Stimulated activated effector memory CD8-positive, alpha-beta T cell treated with anti-CD3 and anti-CD28 coated beads, Interleukin-12 subunit alpha, Interleukin-12 subunit beta, amount 100 ng/mL, for 72 hours (primary cell): ENCODE data around the gene MTRF1L.
"Not testable (repeated sequence)": the region's sequence is repeated elsewhere in the genome, so short reads cannot be mapped to it uniquely, and the experiment has no call there.

Source experiments
- ATAC-seq: fragments of 150-1000 bp; cut with Tn5 transposase; 2 replicates; pipeline ENCODE4 v1.10.0; 2021
- DNase-seq, 2 donors: peaks; one replicate each; pipeline ENCODE4 v3.0.0; 2021 to 2022; ENCODE audit warnings: low spot score in 2 of 2
- H3K27ac Mint-ChIP-seq: one replicate; pipeline ENCODE4 v1.8.0; 2022; ENCODE audit warnings: mild to moderate bottlenecking, mixed read lengths
- H3K36me3 Mint-ChIP-seq: one replicate; pipeline ENCODE4 v1.8.0; 2022; ENCODE audit warnings: mild to moderate bottlenecking, mixed read lengths
- H3K4me1 Mint-ChIP-seq: one replicate; pipeline ENCODE4 v1.8.0; 2022; ENCODE audit warnings: mixed read lengths
- H3K4me3 Mint-ChIP-seq: one replicate; pipeline ENCODE4 v1.8.0; 2022; ENCODE audit warnings: mild to moderate bottlenecking, mixed read lengths
- H3K9me3 Mint-ChIP-seq: one replicate; pipeline ENCODE4 v1.8.0; 2022; ENCODE audit warnings: mixed read lengths

MTRF1L gene

GRCh38 chr6:152966168-152966894 is 36.2 kb downstream of the MTRF1L start:
- not testable (repeated sequence) for H3K9me3 Mint-ChIP-seq, H3K4me1 Mint-ChIP-seq, H3K4me3 Mint-ChIP-seq, ATAC-seq, H3K27ac Mint-ChIP-seq, DNase-seq
- H3K36me3 Mint-ChIP-seq, result peaks cover 21% of the 10 kb centered on the region

- Mint-ChIP-seq H3K4me3 (no peak overlapping the region), H3K9me3 (no peaks in the 10 kb centered on the region), H3K27ac (no peak overlapping the region), H3K36me3 (no peaks in the 10 kb centered on the region), H3K4me1 (no peaks in the 10 kb centered on the region)
- ATAC-seq (no peak), DNase-seq (no peak)
These were observed 43.2 kb downstream of the MTRF1L start for GRCh38 chr6:152959333-152959732.

- Mint-ChIP-seq H3K4me3 (no peak overlapping the region), H3K9me3 (no peaks in the 10 kb centered on the region), H3K27ac (no peak overlapping the region), H3K36me3 (no peaks in the 10 kb centered on the region), H3K4me1 (no peaks in the 10 kb centered on the region)
- DNase-seq (no peak), ATAC-seq (no peak)
These were observed 44.7 kb downstream of the MTRF1L start for GRCh38 chr6:152957796-152958195.

- Mint-ChIP-seq H3K4me1 (no peaks in the 10 kb centered on the region), H3K4me3 (no peak overlapping the region)
- no peak for ATAC-seq
These were observed 48.1 kb downstream of the MTRF1L start for GRCh38 chr6:152954443-152954842.

GRCh38 chr6:152952866-152953509 is 49.5 kb downstream of the MTRF1L start:
- H3K27ac Mint-ChIP-seq, result no peak overlapping the region
- H3K9me3 Mint-ChIP-seq, result no peaks in the 10 kb centered on the region
- DNase-seq, result no peak

More at GRCh38 chr6:152954443-152954842, 48.1 kb downstream of the MTRF1L start:
- no peak for DNase-seq
- Mint-ChIP-seq H3K36me3 (no peaks in the 10 kb centered on the region), H3K9me3 (no peaks in the 10 kb centered on the region), H3K27ac (no peak overlapping the region)

GRCh38 chr6:152952045-152952444 is 50.5 kb downstream of the MTRF1L start:
- Mint-ChIP-seq H3K4me1 (peaks cover 8% of the 10 kb centered on the region), H3K36me3 (no peaks in the 10 kb centered on the region), H3K27ac (no peak overlapping the region), H3K9me3 (no peaks in the 10 kb centered on the region), H3K4me3 (no peak overlapping the region)
- DNase-seq, result no peak
- peak; percentile 70 for ATAC-seq

More at GRCh38 chr6:152952866-152953509, 49.5 kb downstream of the MTRF1L start:
- Mint-ChIP-seq H3K36me3 (no peaks in the 10 kb centered on the region), H3K4me1 (peaks cover 5% of the 10 kb centered on the region), H3K4me3 (no peak overlapping the region)
- no peak for ATAC-seq

- ATAC-seq, result no peak
- no peaks in the 10 kb centered on the region for H3K9me3 Mint-ChIP-seq
These were observed 52.3 kb downstream of the MTRF1L start for GRCh38 chr6:152950240-152950639.

GRCh38 chr6:152948150-152948768 is 54.2 kb downstream of the MTRF1L start:
- Mint-ChIP-seq H3K9me3 (no peaks in the 10 kb centered on the region), H3K36me3 (no peaks in the 10 kb centered on the region), H3K4me3 (no peak overlapping the region), H3K4me1 (peaks cover 8% of the 10 kb centered on the region), H3K27ac (no peak overlapping the region)
- ATAC-seq, result peak; percentile 74
- DNase-seq, result no peak

More at GRCh38 chr6:152950240-152950639, 52.3 kb downstream of the MTRF1L start:
- DNase-seq, result no peak
- H3K4me3 Mint-ChIP-seq, result no peak overlapping the region
- H3K36me3 Mint-ChIP-seq, result no peaks in the 10 kb centered on the region
- H3K27ac Mint-ChIP-seq, result no peak overlapping the region
- peaks cover 8% of the 10 kb centered on the region for H3K4me1 Mint-ChIP-seq

- H3K27ac Mint-ChIP-seq, result no peak overlapping the region
- peaks cover 8% of the 10 kb centered on the region for H3K4me1 Mint-ChIP-seq
- no peaks in the 10 kb centered on the region for H3K36me3 Mint-ChIP-seq
- H3K4me3 Mint-ChIP-seq, result no peak overlapping the region
- no peak for DNase-seq
- H3K9me3 Mint-ChIP-seq, result no peaks in the 10 kb centered on the region
- no peak for ATAC-seq
These were observed 55.5 kb downstream of the MTRF1L start for GRCh38 chr6:152946995-152947394.

- DNase-seq (no peak), ATAC-seq (no peak)
- no peak overlapping the region for H3K27ac Mint-ChIP-seq
- no peaks in the 10 kb centered on the region for H3K9me3 Mint-ChIP-seq
- H3K4me3 Mint-ChIP-seq, result no peak overlapping the region
- no peaks in the 10 kb centered on the region for H3K36me3 Mint-ChIP-seq
- peaks cover 8% of the 10 kb centered on the region for H3K4me1 Mint-ChIP-seq
These were observed 56.0 kb downstream of the MTRF1L start for GRCh38 chr6:152946484-152946883.

- H3K36me3 Mint-ChIP-seq, result no peaks in the 10 kb centered on the region
- no peaks in the 10 kb centered on the region for H3K9me3 Mint-ChIP-seq
- ATAC-seq (no peak), DNase-seq (no peak)
- no peak overlapping the region for H3K27ac Mint-ChIP-seq
- no peak overlapping the region for H3K4me3 Mint-ChIP-seq
- H3K4me1 Mint-ChIP-seq, result peaks cover 7% of the 10 kb centered on the region
These were observed 59.1 kb downstream of the MTRF1L start for GRCh38 chr6:152943260-152943897.

GRCh38 chr6:152942319-152942869 is 60.1 kb downstream of the MTRF1L start:
- no peak overlapping the region for H3K27ac Mint-ChIP-seq

GRCh38 chr6:152941746-152942145 is 60.8 kb downstream of the MTRF1L start:
- Mint-ChIP-seq H3K27ac (no peak overlapping the region), H3K4me3 (no peak overlapping the region), H3K4me1 (no peaks in the 10 kb centered on the region), H3K36me3 (no peaks in the 10 kb centered on the region), H3K9me3 (no peaks in the 10 kb centered on the region)
- DNase-seq, result no peak
- ATAC-seq, result no peak

More at GRCh38 chr6:152942319-152942869, 60.1 kb downstream of the MTRF1L start:
- DNase-seq (no peak), ATAC-seq (no peak)
- H3K4me3 Mint-ChIP-seq, result no peak overlapping the region
- no peaks in the 10 kb centered on the region for H3K9me3 Mint-ChIP-seq
- H3K36me3 Mint-ChIP-seq, result no peaks in the 10 kb centered on the region
- no peaks in the 10 kb centered on the region for H3K4me1 Mint-ChIP-seq
